Measurements from ENCODE around the gene KRT78.

KRT78 gene

DNA sequence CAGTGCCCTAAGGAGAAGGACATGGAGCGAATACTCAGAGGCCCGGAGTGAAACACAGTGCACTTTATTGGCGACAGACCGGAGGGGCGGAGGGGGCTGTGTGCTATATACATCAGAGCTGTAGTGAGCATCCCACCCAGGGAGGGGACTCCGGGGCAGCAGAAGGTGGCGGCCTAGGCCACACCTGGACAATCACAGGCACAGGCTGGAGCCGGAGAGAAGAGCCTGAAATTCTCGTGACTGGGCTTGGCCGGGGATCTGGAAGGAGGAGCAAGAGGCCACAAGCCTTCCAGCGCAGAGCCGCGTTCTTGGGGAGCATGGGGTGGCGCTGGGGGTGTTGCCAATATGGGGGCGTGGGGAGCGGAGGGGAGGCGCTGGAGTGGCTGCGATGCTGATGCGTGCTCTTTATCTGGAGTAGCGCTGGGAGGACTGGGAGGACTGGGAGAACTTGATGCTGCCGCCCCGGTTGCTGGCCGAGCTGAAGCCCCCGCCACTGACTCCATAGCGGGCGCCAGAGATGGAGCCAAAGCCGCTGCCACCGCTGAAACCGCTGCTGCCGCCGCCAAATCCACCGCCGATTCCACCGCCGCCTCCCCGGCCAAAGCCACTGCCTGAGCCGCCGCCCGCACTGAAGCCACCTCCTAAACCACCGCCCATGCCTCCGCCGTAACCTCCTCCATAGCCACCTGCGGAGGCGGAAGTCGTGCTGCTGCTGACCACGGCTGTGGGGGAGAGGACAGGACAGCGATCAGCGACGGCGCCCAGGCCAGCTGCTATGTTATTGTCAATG is 59.0 kb downstream of the KRT78 start:
- Histone ChIP-seq H3K14ac (ENCODE audit: low read length in 2 of 2) (no peak overlapping the region), H2BK15ac (ENCODE audit: low read depth, poor library complexity, severe bottlenecking) (no peak overlapping the region), H2BK120ac (ENCODE audit: low read depth, low read length) (no peak overlapping the region), H3K9ac (ENCODE audit: low read length) (no peak overlapping the region), H2BK5ac (ENCODE audit: low read depth, low read length, poor library complexity, severe bottlenecking) (no peak overlapping the region), H3K27ac (ENCODE audit: low read length, poor library complexity, severe bottlenecking) (no peak overlapping the region), H4K91ac (ENCODE audit: low read length) (no peak overlapping the region), H3K27me3 (ENCODE audit: control insufficient read depth in 1 of 2, insufficient read depth in 1 of 2, low read length in 2 of 2) (peaks cover 22 to 76% of the 10 kb centered on the region in 2 experiments), H3K23ac (ENCODE audit: low read length in 2 of 2) (no peak overlapping the region), H3K9me3 (ENCODE audit: control insufficient read depth, low read length) (no peaks in the 10 kb centered on the region), H3K4me1 (ENCODE audit: control insufficient read depth, insufficient read depth, low read depth, low read length) (no peaks in the 10 kb centered on the region), H3K79me1 (replicated peaks; ENCODE audit: low read length, poor library complexity, severe bottlenecking) (no peaks in the 10 kb centered on the region), H3K4ac (ENCODE audit: low read depth in 1 of 2, low read length in 2 of 2) (no peak overlapping the region), H3K4me3 (ENCODE audit: insufficient read depth in 1 of 2, low read depth in 1 of 2, low read length in 2 of 2) (peak overlapping the region in 1 of 2 experiments; percentile 51), H2AFZ (ENCODE audit: low read depth, low read length) (no peak overlapping the region), H2BK12ac (ENCODE audit: low read length in 2 of 2) (no peak overlapping the region), H3K4me2 (ENCODE audit: low read length, poor library complexity, severe bottlenecking) (no peak overlapping the region), H2AK5ac (ENCODE audit: low read length, severe bottlenecking) (no peak overlapping the region), H4K8ac (ENCODE audit: low read length) (no peak overlapping the region), H3K36me3 (ENCODE audit: control insufficient read depth in 1 of 2, insufficient read depth in 2 of 2, low read depth in 1 of 2, low read length in 2 of 2) (no peaks in the 10 kb centered on the region), H3K18ac (ENCODE audit: low read depth in 1 of 2, low read length in 2 of 2) (no peak overlapping the region)
- WGBS: 91% methylated on average over 50 of the region's 50 CpGs
- no peak for DNase-seq

GRCh38 chr12:52788876-52789636 is 59.7 kb downstream of the KRT78 start:
- no peak overlapping the region for H2AK5ac ChIP-seq (ENCODE audit: low read length, severe bottlenecking)
- no peak overlapping the region for H3K18ac ChIP-seq (ENCODE audit: low read depth in 1 of 2, low read length in 2 of 2)
- H2AFZ ChIP-seq (ENCODE audit: low read depth, low read length): no peak overlapping the region
- no peak overlapping the region for H3K4me3 ChIP-seq (ENCODE audit: insufficient read depth in 1 of 2, low read depth in 1 of 2, low read length in 2 of 2)
- H3K4ac ChIP-seq (ENCODE audit: low read depth in 1 of 2, low read length in 2 of 2): no peak overlapping the region
- no peak overlapping the region for H3K9ac ChIP-seq (ENCODE audit: low read length)
- peaks cover 19 to 81% of the 10 kb centered on the region in 2 experiments for H3K27me3 ChIP-seq (ENCODE audit: control insufficient read depth in 1 of 2, insufficient read depth in 1 of 2, low read length in 2 of 2)
- no peak overlapping the region for H2BK15ac ChIP-seq (ENCODE audit: low read depth, poor library complexity, severe bottlenecking)
- H3K23ac ChIP-seq (ENCODE audit: low read length in 2 of 2): no peak overlapping the region
- H2BK5ac ChIP-seq (ENCODE audit: low read depth, low read length, poor library complexity, severe bottlenecking): no peak overlapping the region
- no peaks in the 10 kb centered on the region for H3K36me3 ChIP-seq (ENCODE audit: control insufficient read depth in 1 of 2, insufficient read depth in 2 of 2, low read depth in 1 of 2, low read length in 2 of 2)
- H3K79me1 ChIP-seq (replicated peaks; ENCODE audit: low read length, poor library complexity, severe bottlenecking): no peaks in the 10 kb centered on the region
- no peaks in the 10 kb centered on the region for H3K4me1 ChIP-seq (ENCODE audit: control insufficient read depth, insufficient read depth, low read depth, low read length)
- no peak overlapping the region for H2BK12ac ChIP-seq (ENCODE audit: low read length in 2 of 2)
- H3K4me2 ChIP-seq (ENCODE audit: low read length, poor library complexity, severe bottlenecking): no peak overlapping the region
- WGBS: 90% methylated on average over 11 of the region's 11 CpGs
- H2BK120ac ChIP-seq (ENCODE audit: low read depth, low read length): no peak overlapping the region
- H4K8ac ChIP-seq (ENCODE audit: low read length): no peak overlapping the region
- DNase-seq: no peak
- H3K9me3 ChIP-seq (ENCODE audit: control insufficient read depth, low read length): no peaks in the 10 kb centered on the region
- H4K91ac ChIP-seq (ENCODE audit: low read length): no peak overlapping the region
- H3K14ac ChIP-seq (ENCODE audit: low read length in 2 of 2): no peak overlapping the region
- no peak overlapping the region for H3K27ac ChIP-seq (ENCODE audit: low read length, poor library complexity, severe bottlenecking)

DNA sequence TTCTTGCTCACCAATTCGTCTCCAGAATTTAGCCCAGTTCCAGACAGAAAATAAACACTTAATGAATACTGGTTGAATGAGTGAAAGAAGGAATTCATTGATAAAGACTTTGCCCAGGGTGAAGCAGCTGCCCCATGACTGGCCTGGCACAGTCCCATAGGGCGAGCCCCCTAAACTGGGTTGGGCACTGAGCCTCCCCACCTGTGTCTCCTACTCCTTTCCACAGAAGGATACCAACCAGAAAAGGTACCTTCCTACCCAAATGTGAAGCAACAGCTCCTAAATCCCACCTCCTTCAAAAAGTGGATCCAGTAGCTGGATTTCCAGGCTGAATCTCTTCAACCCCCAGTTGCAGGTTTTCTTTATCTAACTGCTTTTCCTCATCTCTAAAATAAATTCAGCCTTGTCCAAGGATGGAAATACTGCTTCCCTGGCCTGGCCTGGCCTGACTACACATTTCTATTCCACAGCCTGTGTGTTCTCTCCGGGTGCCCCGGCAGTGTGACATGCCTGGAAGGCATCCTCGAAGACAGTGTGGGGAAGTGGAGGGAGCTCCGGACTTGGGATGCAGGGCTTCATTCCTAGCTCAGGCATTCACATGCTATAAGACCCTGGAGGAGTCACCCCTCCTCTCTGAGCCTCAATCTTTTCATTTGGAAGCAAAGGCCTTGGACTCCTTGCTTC is 60.5 kb downstream of the KRT78 start:
- H2AFZ ChIP-seq (ENCODE audit: low read depth, low read length): no peak overlapping the region
- H3K18ac ChIP-seq (ENCODE audit: low read depth in 1 of 2, low read length in 2 of 2): no peak overlapping the region
- H3K4me3 ChIP-seq (ENCODE audit: insufficient read depth in 1 of 2, low read depth in 1 of 2, low read length in 2 of 2): no peak overlapping the region
- 80% methylated on average over 5 of the region's 6 CpGs for WGBS
- H4K8ac ChIP-seq (ENCODE audit: low read length): no peak overlapping the region
- H3K9ac ChIP-seq (ENCODE audit: low read length): no peak overlapping the region
- H2AK5ac ChIP-seq (ENCODE audit: low read length, severe bottlenecking): no peak overlapping the region
- no peaks in the 10 kb centered on the region for H3K79me1 ChIP-seq (replicated peaks; ENCODE audit: low read length, poor library complexity, severe bottlenecking)
- H3K36me3 ChIP-seq (ENCODE audit: control insufficient read depth in 1 of 2, insufficient read depth in 2 of 2, low read depth in 1 of 2, low read length in 2 of 2): no peaks in the 10 kb centered on the region
- H2BK120ac ChIP-seq (ENCODE audit: low read depth, low read length): no peak overlapping the region
- no peak overlapping the region for H4K91ac ChIP-seq (ENCODE audit: low read length)
- H3K27ac ChIP-seq (ENCODE audit: low read length, poor library complexity, severe bottlenecking): no peak overlapping the region
- no peak overlapping the region for H3K23ac ChIP-seq (ENCODE audit: low read length in 2 of 2)
- peaks cover 19 to 85% of the 10 kb centered on the region in 2 experiments for H3K27me3 ChIP-seq (ENCODE audit: control insufficient read depth in 1 of 2, insufficient read depth in 1 of 2, low read length in 2 of 2)
- no peak overlapping the region for H2BK12ac ChIP-seq (ENCODE audit: low read length in 2 of 2)
- no peak overlapping the region for H3K4ac ChIP-seq (ENCODE audit: low read depth in 1 of 2, low read length in 2 of 2)
- no peak overlapping the region for H3K14ac ChIP-seq (ENCODE audit: low read length in 2 of 2)
- H2BK5ac ChIP-seq (ENCODE audit: low read depth, low read length, poor library complexity, severe bottlenecking): no peak overlapping the region
- H2BK15ac ChIP-seq (ENCODE audit: low read depth, poor library complexity, severe bottlenecking): no peak overlapping the region
- no peak overlapping the region for H3K4me2 ChIP-seq (ENCODE audit: low read length, poor library complexity, severe bottlenecking)
- H3K4me1 ChIP-seq (ENCODE audit: control insufficient read depth, insufficient read depth, low read depth, low read length): no peaks in the 10 kb centered on the region
- H3K9me3 ChIP-seq (ENCODE audit: control insufficient read depth, low read length): no peaks in the 10 kb centered on the region
- no peak for DNase-seq

All from mesenchymal stem cell (in vitro differentiated cells and primary cell).